Large intestine (tissue), 3 donors: ENCODE results near the gene PLEKHG5. TPM values are rescaled to one million over a fixed set of nuclear protein-coding genes. Genes with fewer than 3 reads are reported as not detected.
A peak's percentile ranks its signal among the peaks of the same experiment; 100 is the strongest.

Experiments
- DNase-seq, 2 donors: peaks; one replicate each; pipeline versions ENCODE4 v3.0.0 to v3.0.0-alpha.2; 2013
- H3K27ac ChIP-seq: one replicate; pipeline ENCODE4 v1.5.1; 2013; ENCODE audit warnings: low read length
- H3K27me3 ChIP-seq: 2 replicates; pipeline ENCODE4 v1.6.1; 2013; ENCODE audit warnings: low read length; ENCODE audit not compliant: control insufficient read depth, insufficient read depth
- H3K36me3 ChIP-seq: 2 replicates; pipeline ENCODE4 v1.6.1; 2013; ENCODE audit warnings: low read length; ENCODE audit not compliant: control insufficient read depth, insufficient read depth
- H3K4me1 ChIP-seq: one replicate; pipeline ENCODE4 v1.6.1; 2013; ENCODE audit warnings: low read length; ENCODE audit not compliant: control insufficient read depth, insufficient read depth
- H3K4me3 ChIP-seq: one replicate; pipeline ENCODE4 v1.5.1; 2013; ENCODE audit warnings: low read length
- H3K9me3 ChIP-seq: one replicate; pipeline ENCODE4 v1.6.1; 2013; ENCODE audit warnings: mild to moderate bottlenecking, low read depth, low read length, moderate library complexity; ENCODE audit not compliant: control insufficient read depth
- WGBS: methylation state at CpG from one replicate; pipeline ENCODE4 v1.1.5; 2013; ENCODE audit warnings: low lambda C conversion rate; ENCODE audit not compliant: insufficient coverage; 5-methylcytosine and 5-hydroxymethylcytosine counted together
- polyA plus RNA-seq: library from polyadenylated mRNA; unstranded; fragments of 120-200 nt; gene quantifications from one replicate; pipeline ENCODE4 v1.2.1, GENCODE V29; 2013

Gene PLEKHG5
- polyA plus RNA-seq, 1 donor: 17.2 TPM

DNA sequence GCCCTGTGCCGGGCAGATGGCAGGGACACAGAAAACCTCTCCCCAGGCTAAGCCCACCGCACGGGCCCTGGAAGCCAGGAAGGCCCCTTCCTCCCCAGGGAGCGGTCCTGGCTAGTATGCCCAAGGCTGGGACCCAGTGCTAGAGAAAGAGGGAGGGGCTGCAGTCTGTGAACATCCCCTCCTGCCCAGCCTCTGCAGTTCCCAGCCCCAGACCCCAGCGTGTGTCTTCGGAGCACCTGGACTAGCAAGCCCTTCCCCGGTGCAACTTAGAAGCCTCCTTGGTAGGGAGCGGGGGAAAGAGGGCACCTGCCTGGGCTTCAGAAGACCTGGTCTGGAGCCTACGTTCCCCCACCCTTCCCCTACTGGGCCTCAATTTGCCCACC lies 2.1 kb downstream of the PLEKHG5 start:
- WGBS: no CpG with 5 or more reads among the region's 9 CpGs
- H3K27me3 ChIP-seq: peaks cover 14% of the 10 kb centered on the region
- no peak overlapping the region for H3K27ac ChIP-seq
- DNase-seq: no peak
- H3K9me3 ChIP-seq: peaks cover 3% of the 10 kb centered on the region
- no peaks in the 10 kb centered on the region for H3K36me3 ChIP-seq
- H3K4me3 ChIP-seq: no peak overlapping the region
- H3K4me1 ChIP-seq: peaks cover 25% of the 10 kb centered on the region

GRCh38 chr1:6488602-6489382 lies 2.7 kb downstream of the PLEKHG5 start:
- peaks cover 25% of the 10 kb centered on the region for H3K4me1 ChIP-seq
- no peak overlapping the region for H3K4me3 ChIP-seq
- no peak for DNase-seq
- H3K9me3 ChIP-seq: peaks cover 3% of the 10 kb centered on the region
- H3K27me3 ChIP-seq: peaks cover 16% of the 10 kb centered on the region
- no CpG with 5 or more reads among the region's 13 CpGs for WGBS
- no peaks in the 10 kb centered on the region for H3K36me3 ChIP-seq
- H3K27ac ChIP-seq: no peak overlapping the region

GRCh38 chr1:6487804-6488484 lies 3.5 kb downstream of the PLEKHG5 start:
- Histone ChIP-seq H3K9me3 (peaks cover 6% of the 10 kb centered on the region), H3K4me1 (peaks cover 34% of the 10 kb centered on the region), H3K4me3 (no peak overlapping the region), H3K27me3 (peaks cover 16% of the 10 kb centered on the region), H3K36me3 (no peaks in the 10 kb centered on the region), H3K27ac (no peak overlapping the region)
- WGBS: no CpG with 5 or more reads among the region's 14 CpGs
- no peak for DNase-seq

- Histone ChIP-seq H3K27me3 (peaks cover 16% of the 10 kb centered on the region), H3K4me3 (no peak overlapping the region), H3K36me3 (no peaks in the 10 kb centered on the region), H3K27ac (no peak overlapping the region), H3K4me1 (peaks cover 42% of the 10 kb centered on the region), H3K9me3 (peaks cover 6% of the 10 kb centered on the region)
- DNase-seq: peak; percentile 79 to 81
- WGBS: no CpG with 5 or more reads among the region's 15 CpGs
These were observed 4.9 kb downstream of the PLEKHG5 start for GRCh38 chr1:6486433-6487011.

DNA sequence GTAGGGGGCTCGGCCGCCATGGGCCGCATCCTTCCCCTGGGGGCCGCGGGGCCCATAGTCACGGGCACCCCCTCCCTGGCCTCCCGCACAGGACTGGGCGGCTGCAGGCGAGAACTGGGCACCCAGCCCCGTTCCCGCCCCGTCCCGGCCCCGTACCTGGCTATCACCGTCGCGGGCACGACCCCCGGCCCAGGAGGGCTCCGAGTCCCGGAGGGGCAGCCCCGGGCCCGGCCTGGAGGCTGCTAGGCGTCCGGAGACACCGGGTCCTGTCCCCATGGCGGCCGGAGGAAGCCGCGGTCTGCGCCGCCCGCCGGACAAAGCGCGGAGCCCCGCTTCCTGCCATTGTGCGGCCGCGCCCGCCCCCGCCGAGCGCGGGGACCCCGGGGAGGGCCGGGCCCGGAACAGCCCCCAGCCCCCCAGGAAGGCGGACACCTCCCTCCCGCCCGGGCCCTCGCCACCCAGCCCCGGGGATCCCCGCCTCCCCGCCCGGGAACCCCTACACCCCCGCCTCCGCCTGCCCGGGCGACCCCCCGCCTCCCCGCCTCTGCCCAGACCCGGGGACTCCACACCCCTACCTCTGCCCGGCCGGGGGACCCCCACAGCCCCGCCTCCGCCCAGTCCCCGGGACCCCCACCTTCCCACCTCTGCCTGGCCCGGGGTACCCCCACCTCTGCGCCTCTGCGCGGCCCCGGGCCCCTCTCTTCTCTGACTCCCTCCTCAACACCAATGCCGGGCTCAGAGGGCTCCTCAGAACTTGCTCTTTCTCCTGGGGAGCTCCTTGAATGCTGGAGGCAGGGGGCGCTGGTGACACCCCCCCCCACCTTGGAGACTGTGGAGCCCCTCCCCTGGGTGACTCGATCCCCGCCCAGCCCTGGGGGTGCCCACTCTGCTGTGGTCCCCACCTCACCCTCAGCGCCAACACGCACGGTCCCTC lies 6.0 kb downstream of the PLEKHG5 start:
- Histone ChIP-seq H3K9me3 (peaks cover 2% of the 10 kb centered on the region), H3K27ac (no peak overlapping the region), H3K27me3 (peaks cover 16% of the 10 kb centered on the region), H3K4me1 (peaks cover 42% of the 10 kb centered on the region), H3K4me3 (peak overlapping the region; percentile 48), H3K36me3 (no peaks in the 10 kb centered on the region)
- peak in 1 of 2 donors; percentile 47 for DNase-seq
- no CpG with 5 or more reads among the region's 80 CpGs for WGBS

DNA sequence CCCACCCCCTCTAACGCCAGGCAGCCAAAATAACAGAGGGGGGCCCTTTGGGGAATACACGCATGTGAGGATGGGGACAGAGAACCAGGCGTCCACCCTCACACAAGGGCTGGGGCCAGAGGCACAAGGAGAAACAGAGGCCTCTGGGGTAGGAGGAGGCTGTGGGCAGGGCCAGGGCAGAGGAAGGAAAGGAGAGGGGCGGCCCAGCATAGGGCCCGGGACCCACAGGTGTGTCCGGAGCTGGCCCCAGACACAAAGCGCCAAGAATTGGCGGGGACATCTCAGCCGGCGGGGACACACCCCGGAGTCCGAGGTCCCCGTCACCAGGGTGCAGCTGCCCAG lies 6.7 kb downstream of the PLEKHG5 start:
- peaks cover 2% of the 10 kb centered on the region for H3K9me3 ChIP-seq
- H3K4me1 ChIP-seq: peaks cover 43% of the 10 kb centered on the region
- H3K27ac ChIP-seq: no peak overlapping the region
- DNase-seq: no peak
- peaks cover 16% of the 10 kb centered on the region for H3K27me3 ChIP-seq
- H3K4me3 ChIP-seq: peak overlapping the region; percentile 48
- H3K36me3 ChIP-seq: no peaks in the 10 kb centered on the region
- no CpG with 5 or more reads among the region's 13 CpGs for WGBS

GRCh38 chr1:6483761-6484117 lies 7.7 kb downstream of the PLEKHG5 start:
- peaks cover 2% of the 10 kb centered on the region for H3K9me3 ChIP-seq
- H3K4me3 ChIP-seq: no peak overlapping the region
- DNase-seq: no peak
- H3K27ac ChIP-seq: no peak overlapping the region
- H3K4me1 ChIP-seq: peaks cover 41% of the 10 kb centered on the region
- no peaks in the 10 kb centered on the region for H3K36me3 ChIP-seq
- H3K27me3 ChIP-seq: peaks cover 16% of the 10 kb centered on the region
- WGBS: no CpG with 5 or more reads among the region's 7 CpGs

- H3K36me3 ChIP-seq: no peaks in the 10 kb centered on the region
- H3K27ac ChIP-seq: no peak overlapping the region
- no CpG with 5 or more reads among the region's 14 CpGs for WGBS
- peaks cover 41% of the 10 kb centered on the region for H3K4me1 ChIP-seq
- DNase-seq: peak in 1 of 2 donors; percentile 50
- H3K9me3 ChIP-seq: peaks cover 2% of the 10 kb centered on the region
- H3K4me3 ChIP-seq: no peak overlapping the region
- peaks cover 16% of the 10 kb centered on the region for H3K27me3 ChIP-seq
These were observed 8.3 kb downstream of the PLEKHG5 start for GRCh38 chr1:6483017-6483760.

DNA sequence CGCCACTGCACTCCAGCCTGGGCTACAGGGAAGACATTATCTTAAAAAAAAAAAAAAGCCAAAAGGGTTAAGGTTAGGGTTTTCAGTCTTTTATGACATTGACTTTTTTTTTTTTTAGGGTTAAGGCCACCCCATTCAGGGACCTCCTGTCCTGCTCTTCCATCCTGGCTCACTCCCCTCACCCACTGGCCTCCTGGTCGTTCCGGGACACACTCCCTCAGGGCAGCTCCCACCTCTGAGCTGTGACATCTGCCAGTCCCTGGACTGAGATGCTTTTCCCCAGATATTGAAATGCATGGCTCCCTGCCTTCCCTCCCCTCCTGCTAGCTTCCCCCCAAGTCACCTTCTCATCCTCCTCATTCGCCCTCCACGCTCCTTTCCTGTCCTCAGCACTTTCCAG lies 9.6 kb downstream of the PLEKHG5 start:
- no peak for DNase-seq
- peaks cover 16% of the 10 kb centered on the region for H3K27me3 ChIP-seq
- WGBS: no CpG with 5 or more reads among the region's 5 CpGs
- no peaks in the 10 kb centered on the region for H3K36me3 ChIP-seq
- peak overlapping the region; percentile 7 for H3K27ac ChIP-seq
- peaks cover 49% of the 10 kb centered on the region for H3K4me1 ChIP-seq
- peaks cover 2% of the 10 kb centered on the region for H3K9me3 ChIP-seq
- H3K4me3 ChIP-seq: no peak overlapping the region
